ENCODE measurements around the gene RSPH10B. TPM values are rescaled to one million over a fixed set of nuclear protein-coding genes. Genes with fewer than 3 reads are reported as not detected.
"Not testable (repeated sequence)": the region's sequence is repeated elsewhere in the genome, so short reads cannot be mapped to it uniquely, and the experiment has no call there.

RSPH10B gene
- total RNA-seq, 3 donors from 2014 or later = not detected

DNA sequence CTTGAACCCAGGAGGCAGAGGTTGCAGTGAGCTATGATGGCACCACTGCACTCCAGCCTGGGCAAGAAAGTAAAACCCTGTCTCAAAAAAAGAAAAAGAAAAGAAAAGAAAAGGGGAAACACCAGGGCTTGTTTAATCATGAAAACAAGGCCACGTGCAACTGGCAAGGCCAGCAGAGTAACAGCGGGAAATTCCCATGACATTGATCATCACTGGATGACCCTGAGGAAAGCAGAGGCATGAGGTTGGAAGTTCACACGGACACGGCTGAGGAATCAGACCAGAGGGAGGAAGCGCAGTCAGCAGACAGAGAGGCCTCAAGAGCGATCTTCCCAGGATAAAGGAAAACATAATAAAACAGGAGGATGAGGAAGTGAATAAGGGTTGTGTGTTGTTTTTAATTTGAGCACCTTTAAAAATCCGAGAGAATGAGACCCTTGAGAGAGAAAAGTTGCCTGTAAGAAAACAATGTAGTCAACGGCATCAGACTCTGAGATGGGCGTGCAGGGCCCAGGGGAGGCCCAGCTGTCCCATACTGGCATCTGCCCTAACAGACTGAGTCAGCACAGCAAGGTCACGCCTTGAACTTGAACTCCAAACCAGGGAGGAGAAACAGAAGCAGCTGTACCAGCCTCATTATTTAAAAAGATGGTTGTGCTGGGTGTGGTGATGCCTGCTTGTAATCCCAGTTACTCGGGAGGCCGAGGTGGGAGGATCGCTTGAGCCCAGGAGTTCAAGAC is 38.4 kb downstream of the RSPH10B start:
- peak; percentile 34 for ATAC-seq
- H3K4me3 ChIP-seq; H3K9me3 ChIP-seq; H3K36me3 ChIP-seq (ENCODE audit: low read depth); DNase-seq; H3K4me1 ChIP-seq (ENCODE audit: low read depth); intact Hi-C loops (cut with DNase I, micrococcal nuclease): not testable (repeated sequence)

DNA sequence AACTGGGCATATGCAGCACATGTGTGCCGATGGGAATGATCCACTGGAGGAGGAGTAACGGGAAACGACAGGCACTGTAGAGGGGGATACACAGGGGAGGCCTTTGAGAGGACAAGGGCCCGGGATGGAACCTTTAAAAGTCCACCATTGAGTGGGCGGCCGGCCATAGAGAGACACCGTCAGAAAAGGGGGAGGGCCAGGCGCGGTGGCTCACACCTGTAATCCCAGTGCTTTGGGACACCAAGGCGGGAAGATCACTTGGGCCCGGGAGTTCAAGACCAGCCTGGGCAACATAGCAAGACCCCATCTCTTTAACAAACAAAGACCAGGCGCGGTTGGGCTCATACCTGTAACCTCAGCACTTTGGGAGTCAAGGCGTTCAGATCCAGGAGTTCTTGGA is 39.2 kb downstream of the RSPH10B start:
- intact Hi-C loops (cut with DNase I, micrococcal nuclease); H3K4me1 ChIP-seq (ENCODE audit: low read depth); ATAC-seq; H3K36me3 ChIP-seq (ENCODE audit: low read depth); DNase-seq; H3K4me3 ChIP-seq; H3K9me3 ChIP-seq: not testable (repeated sequence)

DNA sequence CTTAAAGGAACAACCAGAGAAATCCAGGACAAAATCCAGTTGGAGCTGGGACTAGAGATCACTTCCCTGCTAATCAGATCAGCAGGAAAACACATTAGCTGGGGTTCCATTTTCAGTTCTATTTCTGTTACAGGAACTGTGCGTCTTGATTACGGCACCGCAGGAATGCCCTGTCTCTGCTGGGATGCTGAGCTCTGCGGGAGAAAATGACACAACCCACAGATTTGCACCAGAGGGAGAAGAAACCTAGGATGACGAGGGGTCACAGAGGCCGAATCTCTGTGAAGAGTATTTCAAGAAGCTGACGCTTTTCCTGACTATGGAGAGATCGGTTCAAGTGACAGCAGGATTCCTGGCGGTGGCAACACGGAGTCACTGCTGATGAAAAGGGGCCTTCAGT is 40.2 kb downstream of the RSPH10B start:
- H3K9me3 ChIP-seq; ATAC-seq; H3K36me3 ChIP-seq (ENCODE audit: low read depth); DNase-seq; H3K4me1 ChIP-seq (ENCODE audit: low read depth); H3K4me3 ChIP-seq; intact Hi-C loops (cut with DNase I, micrococcal nuclease): not testable (repeated sequence)

DNA sequence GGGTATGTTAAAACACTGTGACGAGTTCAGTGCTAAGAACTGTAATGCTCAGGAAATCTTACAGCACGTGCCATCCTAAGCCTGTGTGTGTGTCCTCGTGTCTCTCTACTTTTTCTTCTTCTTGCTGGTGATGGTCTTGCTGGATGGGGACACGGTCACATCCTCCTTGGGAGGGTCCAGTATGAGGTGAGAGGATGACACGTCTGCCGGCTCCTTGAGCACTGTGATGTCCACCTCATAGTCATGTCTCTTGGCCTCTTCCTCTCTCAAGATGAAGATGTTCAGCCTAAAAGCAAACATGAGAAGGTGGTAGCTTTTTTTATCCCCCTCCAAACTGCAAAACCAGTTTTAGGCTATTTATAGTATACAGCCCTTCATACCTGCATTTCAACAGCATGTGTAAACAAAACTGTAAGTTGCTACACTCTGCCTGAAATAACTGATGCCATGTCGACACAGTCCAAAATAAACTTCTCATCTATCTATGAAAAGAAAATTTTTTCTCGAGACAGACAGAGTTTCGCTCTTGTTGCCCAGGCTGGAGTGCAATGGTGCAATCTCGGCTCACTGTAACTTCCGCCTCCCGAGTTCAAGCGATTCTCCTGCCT is 44.1 kb downstream of the RSPH10B start:
- H3K36me3 ChIP-seq (ENCODE audit: low read depth); H3K4me3 ChIP-seq; H3K4me1 ChIP-seq (ENCODE audit: low read depth); ATAC-seq; intact Hi-C loops (cut with DNase I, micrococcal nuclease); DNase-seq; H3K9me3 ChIP-seq: not testable (repeated sequence)

DNA sequence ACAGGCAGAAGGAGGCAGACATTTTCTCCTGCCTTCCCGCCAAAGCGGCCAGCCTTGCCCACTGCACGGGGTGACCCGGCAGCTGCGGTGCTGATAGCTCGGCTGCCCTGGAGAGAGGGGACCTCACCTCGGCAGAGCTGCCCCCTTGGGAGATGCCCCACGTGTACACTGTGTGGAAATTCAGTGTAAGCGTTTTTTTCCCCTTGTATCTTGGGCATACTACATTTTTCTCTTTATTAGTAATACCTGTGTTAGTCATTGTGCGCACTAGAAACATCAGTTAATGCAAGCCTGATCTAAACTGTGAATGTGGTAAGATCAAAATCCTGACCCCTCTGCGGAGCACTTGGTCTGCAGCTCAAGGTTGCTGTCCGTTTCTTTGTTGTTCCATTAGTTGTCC is 45.9 kb downstream of the RSPH10B start:
- intact Hi-C loops (cut with DNase I, micrococcal nuclease) = not testable (repeated sequence)

DNA sequence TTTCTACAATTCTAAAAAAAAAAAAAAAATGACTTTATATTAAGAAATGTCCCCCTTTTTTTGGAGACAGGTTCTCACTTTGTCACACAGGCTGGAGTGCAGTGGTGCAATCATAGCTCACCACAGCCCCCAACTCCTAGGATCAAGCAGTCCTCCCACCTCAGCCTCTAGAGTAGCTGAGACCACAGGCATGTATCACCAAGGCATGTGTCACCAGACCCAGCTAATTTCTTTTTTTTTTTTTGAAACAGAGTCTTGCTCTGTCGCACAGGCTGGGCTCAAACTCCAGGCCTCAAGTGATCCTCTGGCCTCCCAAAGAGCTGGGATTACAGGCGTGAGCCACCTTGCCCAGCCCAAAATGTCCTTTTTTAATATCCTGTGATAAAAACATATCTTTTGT is 46.3 kb downstream of the RSPH10B start:
- intact Hi-C loops (cut with DNase I, micrococcal nuclease) = not testable (repeated sequence)

More for the DNA sequence above, 45.9 kb downstream of the RSPH10B start:
- H3K4me1 ChIP-seq (ENCODE audit: low read depth); H3K4me3 ChIP-seq; H3K9me3 ChIP-seq; DNase-seq; ATAC-seq; H3K36me3 ChIP-seq (ENCODE audit: low read depth): not testable (repeated sequence)

DNA sequence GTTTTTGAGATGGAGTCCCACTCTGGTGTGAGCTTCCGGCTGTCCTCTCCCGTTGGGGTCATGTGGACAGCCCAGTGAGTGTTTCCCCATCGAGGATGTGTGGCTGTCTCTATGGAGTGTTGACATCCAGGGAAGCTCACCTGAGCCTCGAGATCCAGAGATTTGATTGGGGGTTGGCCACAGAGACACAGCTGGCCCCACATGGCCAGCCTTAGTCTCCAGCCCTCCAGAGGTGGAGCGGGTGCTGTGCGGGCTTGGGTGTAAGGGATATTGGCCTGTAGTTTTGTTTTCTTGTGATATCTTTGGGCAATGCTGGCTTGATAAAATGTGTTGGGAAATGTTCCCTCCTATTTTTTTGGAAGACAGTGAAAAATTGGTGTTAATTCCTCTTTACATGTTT is 54.0 kb downstream of the RSPH10B start:
- H3K4me1 ChIP-seq (ENCODE audit: low read depth); H3K9me3 ChIP-seq; intact Hi-C loops (cut with DNase I, micrococcal nuclease); H3K4me3 ChIP-seq; DNase-seq; ATAC-seq; H3K36me3 ChIP-seq (ENCODE audit: low read depth): not testable (repeated sequence)

More for the DNA sequence above, 46.3 kb downstream of the RSPH10B start:
- H3K4me1 ChIP-seq (ENCODE audit: low read depth); H3K9me3 ChIP-seq; DNase-seq; H3K36me3 ChIP-seq (ENCODE audit: low read depth); H3K4me3 ChIP-seq; ATAC-seq: not testable (repeated sequence)

DNA sequence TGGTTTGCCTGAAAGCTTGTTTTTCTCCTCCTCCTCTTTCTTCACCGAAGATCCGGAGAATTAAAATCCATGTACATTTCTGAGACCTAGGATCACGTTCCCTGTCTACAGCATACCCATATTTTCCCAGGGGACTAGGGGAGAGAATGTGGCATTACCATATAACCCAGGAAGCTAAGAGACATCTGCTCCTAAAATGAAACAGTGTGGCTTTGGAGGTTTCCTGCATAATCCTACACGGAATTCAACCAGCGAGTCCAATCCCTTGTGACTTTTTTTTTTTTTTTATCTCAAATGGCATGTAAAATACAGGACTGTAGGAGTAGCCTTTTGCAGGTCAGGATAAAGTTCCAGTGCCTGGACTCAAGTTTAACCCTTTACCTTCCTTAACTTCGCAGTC is 61.7 kb downstream of the RSPH10B start:
- H3K4me1 ChIP-seq (ENCODE audit: low read depth); H3K4me3 ChIP-seq; DNase-seq; intact Hi-C loops (cut with DNase I, micrococcal nuclease); H3K36me3 ChIP-seq (ENCODE audit: low read depth); H3K9me3 ChIP-seq; ATAC-seq: not testable (repeated sequence)

DNA sequence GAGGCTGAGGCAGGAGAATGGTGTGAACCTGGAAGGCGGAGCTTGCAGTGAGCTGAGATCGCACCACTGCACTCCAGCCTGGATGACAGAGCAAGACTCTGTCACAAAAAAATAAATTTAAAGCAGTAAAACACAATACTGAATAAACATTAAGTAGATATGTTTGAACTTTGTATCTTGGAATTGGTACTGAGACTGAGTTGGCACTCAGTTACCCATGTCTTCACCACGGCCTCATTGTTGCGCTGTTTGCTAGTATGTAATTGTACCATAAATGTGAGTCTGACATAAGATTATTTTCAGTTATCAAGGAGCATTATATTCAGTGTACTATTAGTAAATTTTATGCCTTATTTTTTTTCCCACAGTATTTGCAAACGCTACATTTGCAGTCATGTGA is 65.8 kb downstream of the RSPH10B start:
- intact Hi-C loops (cut with DNase I, micrococcal nuclease); H3K9me3 ChIP-seq; H3K4me1 ChIP-seq (ENCODE audit: low read depth); H3K4me3 ChIP-seq; H3K36me3 ChIP-seq (ENCODE audit: low read depth): not testable (repeated sequence)
- peak; percentile 79 for ATAC-seq
- DNase-seq = peak in 1 of 3 donors; percentile 11

DNA sequence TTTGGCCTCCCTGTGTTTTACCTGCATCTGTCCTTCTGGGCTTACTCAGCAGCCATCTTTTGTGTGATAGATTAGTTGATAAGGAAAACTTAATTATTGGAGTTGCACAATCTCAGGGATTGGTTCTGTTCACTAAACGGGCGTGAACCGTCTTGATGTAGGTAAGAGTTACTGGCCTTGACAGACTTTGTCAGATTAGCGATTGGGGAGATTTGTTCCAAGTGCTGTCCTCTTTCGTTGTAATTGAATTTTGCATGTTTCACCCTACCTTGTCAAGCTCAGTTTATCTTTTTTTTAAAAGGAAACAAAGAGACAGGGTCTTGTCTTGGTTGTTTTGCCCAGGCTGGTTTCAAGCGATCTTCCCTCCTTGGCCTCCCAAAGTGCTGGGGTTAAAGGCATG is 67.5 kb downstream of the RSPH10B start:
- intact Hi-C loops (cut with DNase I, micrococcal nuclease); H3K4me3 ChIP-seq; H3K4me1 ChIP-seq (ENCODE audit: low read depth); H3K36me3 ChIP-seq (ENCODE audit: low read depth); ATAC-seq; DNase-seq; H3K9me3 ChIP-seq: not testable (repeated sequence)

DNA sequence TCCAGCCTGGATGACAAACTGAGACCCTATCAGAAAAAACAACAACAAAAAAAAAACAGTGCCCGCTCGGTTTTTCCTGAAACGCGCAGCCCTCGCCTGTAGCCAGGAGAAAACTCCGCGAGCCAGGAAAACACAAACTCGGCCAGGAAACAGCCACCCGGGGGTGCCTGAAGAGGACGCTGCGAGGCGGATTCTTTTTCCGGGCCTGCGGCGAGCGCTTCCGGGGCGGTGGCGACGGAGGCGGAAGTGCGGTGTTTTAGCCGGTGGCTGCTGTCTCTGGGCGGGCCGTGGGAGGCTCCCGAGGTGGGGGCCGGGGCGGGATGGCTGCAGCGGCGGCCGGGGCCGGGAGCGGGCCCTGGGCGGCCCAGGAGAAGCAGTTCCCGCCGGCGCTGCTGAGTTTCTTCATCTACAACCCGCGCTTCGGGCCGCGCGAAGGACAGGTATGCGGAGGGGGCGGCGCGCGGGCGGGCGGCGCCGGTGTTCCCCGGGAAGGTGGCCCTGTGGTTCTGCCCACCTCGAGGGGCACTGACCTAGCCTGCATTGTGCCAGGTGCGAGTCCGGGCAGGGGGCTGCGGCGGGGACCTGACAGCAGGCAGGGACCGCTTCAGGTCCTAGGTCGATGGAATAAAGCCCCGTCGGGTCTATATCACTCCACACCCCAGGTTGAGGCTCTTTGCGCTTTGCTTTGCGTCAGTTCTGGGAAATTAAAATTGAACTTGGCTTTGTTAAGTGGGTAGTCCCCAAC is 71.8 kb downstream of the RSPH10B start, which contains the start of gene CCZ1:
TSS of gene CCZ1 (plus strand) at position 254 of the 745 bp plus-strand sequence. CDS start at position 321, 67 bp downstream.
- peak within 1 kb of the TSS; percentile 11 for H3K4me3 ChIP-seq
- intact Hi-C loops (cut with DNase I, micrococcal nuclease); H3K36me3 ChIP-seq (ENCODE audit: low read depth); H3K9me3 ChIP-seq; H3K4me1 ChIP-seq (ENCODE audit: low read depth): not testable (repeated sequence)
- DNase-seq = peak; percentile 75 to 91 (median 84)
- ATAC-seq = peak; percentile 99

DNA sequence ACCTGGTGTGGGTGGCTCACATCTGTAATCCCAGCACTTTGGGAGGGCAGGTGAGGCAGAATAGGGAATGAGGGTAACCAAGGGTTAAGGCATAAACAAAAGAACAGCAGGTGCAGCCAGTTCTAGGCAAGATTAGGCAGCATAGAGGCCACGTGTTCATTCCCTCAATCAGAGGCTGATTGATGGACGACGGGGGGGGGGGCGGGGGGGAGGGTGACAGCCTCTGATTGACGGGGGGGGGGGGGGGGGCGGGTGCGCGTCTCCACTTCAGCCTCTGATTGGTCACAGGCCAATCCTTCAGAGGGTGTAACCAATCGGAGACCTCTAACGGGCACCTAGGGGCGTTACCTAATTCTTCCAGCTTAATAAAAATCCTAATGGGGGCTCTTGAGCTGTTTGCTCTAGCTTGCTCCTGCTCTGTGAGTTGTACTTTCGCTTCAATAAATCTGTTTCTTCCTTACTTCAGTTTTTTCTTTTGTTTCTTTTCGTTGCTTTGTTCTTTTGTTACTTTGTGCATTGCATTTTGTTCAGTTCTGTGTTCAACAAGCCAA is 73.0 kb downstream of the RSPH10B start:
- H3K4me1 ChIP-seq (ENCODE audit: low read depth); H3K4me3 ChIP-seq; DNase-seq; H3K36me3 ChIP-seq (ENCODE audit: low read depth); intact Hi-C loops (cut with DNase I, micrococcal nuclease); H3K9me3 ChIP-seq: not testable (repeated sequence)
- ATAC-seq = peak; percentile 12

Data from mucosa of descending colon (tissue), 3 donors.